GM12873 (cell line): ENCODE data around the gene SMAD6.

Source experiments
- CTCF ChIP-seq: IDR thresholded peaks from 2 replicates; pipeline ENCODE4 v1.5.1; 2012; ENCODE audit warnings: low read depth, mild to moderate bottlenecking, moderate library complexity, low read length, control low read depth; ENCODE audit not compliant: insufficient read depth; ENCODE audit errors: missing control alignments

SMAD6 gene

DNA sequence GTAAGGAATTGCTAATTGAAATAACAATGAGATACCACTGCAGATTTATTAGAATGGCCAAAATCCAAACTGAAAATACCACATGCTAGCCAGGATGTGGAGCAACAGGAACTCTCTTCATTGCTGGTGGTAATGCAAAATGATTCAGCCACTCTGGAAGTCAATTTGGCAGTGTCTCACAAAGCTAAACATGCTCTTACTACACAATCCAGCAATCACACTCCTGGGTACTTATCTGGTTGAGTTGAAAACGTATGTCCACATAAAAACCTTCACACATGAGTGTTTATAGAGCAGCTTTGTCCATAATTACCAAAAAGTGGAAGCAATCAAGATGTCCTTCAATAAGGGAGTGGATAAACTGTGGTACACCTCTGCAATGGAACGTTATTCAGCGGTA, 113.3 kb downstream of the SMAD6 start:
- TF ChIP-seq CTCF = no peak

DNA sequence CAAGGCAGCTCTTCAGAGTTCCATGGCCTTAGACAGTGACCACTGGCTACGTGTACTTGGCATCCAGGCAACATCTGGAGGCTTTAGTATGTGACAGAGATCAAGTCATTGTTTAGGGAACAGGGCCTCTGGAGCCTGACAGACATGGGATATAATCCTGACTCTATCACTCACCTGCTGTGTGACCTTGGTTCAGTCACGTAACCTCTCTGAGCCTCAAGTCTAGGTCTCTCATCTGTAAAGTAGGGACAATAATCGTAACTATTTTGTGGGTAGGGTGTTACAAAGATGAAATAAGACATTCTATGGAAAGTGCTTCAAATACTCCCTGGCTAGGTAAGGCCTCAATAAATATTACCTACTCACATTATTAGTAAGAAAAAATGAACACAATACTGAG, 114.2 kb downstream of the SMAD6 start:
- no peak for TF ChIP-seq CTCF

DNA sequence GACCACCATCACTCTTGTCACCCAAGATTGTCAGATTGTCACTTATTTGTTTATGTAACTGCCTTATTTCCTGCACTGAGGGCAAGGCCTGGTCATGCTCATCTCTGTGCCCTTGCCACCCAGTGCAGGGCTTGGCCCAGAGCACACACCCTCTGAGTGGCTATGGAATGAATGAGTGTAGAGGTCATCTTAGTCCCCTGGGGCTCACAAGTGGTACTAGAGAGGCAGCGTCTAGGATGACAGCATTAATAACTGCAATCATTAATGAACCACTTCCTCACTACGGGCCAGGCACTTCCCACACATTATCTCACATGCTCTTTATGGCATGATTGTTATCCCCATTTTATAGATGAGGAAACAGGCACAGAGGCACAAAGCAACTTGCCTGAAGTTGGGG, 117.0 kb downstream of the SMAD6 start:
- TF ChIP-seq CTCF = no peak

DNA sequence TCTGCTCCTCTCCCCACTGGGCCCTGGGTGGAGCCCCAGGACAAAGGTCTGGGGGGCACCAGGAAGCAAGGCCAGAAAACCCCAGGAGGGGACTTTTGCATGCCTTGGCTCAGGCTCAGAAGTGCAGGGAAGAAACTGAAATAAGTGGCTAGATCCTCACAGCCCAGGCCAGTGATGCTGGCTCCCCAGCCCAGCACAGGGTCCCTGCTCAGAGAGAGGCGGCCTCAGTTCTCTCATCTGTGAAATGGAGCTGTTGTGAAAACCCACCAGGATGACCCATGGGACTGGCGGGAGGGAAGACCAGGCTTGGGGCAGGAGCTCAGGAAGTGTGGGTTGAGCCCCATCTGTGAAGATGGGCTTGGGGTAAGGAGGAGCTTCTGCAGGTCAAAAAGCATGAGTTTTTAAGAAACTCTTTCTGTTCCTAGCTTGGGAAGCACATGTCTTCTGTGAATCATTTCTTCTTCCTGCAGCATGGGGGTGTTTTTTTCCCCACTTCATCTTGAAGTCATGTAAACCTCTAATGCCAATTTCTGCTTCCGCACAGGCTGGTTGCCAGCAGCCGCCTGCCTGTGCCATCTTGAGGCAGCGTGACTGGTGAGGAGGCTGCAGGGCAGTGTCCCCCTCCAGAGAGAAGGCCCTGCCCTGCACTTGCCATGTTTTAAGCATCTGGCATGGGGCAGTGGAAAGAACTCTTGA, 118.6 kb downstream of the SMAD6 start:
- TF ChIP-seq CTCF = no peak

- no peak for TF ChIP-seq CTCF
These were observed 119.3 kb downstream of the SMAD6 start for GRCh38 chr15:66821307-66821706.

- no peak for TF ChIP-seq CTCF
These were observed 120.1 kb downstream of the SMAD6 start for GRCh38 chr15:66822114-66822513.

- TF ChIP-seq CTCF = no peak
These were observed 120.5 kb downstream of the SMAD6 start for GRCh38 chr15:66822576-66822975.
